CD4-positive, alpha-beta T cell treated with Interleukin-4 for 4 hours (primary cell): ENCODE results near the gene PCCA.
A peak's percentile ranks its signal among the peaks of the same experiment; 100 is the strongest.
"Not testable (repeated sequence)": the region's sequence is repeated elsewhere in the genome, so short reads cannot be mapped to it uniquely, and the experiment has no call there.

Experiments used
- DNase-seq: peaks from one replicate; pipeline ENCODE4 v3.0.0-alpha.2; 2020

The PCCA gene

DNA sequence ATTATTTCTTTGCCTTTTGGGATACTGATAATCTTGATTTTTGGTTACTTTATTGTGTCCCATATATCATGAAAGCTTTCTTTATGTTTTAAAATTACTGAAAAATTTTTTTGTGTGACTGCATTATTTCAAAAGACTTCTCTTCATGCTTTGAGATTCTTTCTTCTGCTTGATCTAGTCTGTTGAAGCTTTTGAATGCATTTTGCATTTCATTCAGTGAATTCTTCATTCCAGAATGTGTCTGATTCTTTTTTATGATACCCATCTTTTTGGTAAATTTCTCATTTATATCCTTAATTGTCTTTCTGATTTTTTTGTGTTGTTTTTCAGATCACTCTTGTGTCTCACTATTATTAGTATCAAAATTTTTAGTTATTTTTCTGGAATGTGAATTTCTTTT lies 289.6 kb downstream of the PCCA start:
- DNase-seq = no peak

DNA sequence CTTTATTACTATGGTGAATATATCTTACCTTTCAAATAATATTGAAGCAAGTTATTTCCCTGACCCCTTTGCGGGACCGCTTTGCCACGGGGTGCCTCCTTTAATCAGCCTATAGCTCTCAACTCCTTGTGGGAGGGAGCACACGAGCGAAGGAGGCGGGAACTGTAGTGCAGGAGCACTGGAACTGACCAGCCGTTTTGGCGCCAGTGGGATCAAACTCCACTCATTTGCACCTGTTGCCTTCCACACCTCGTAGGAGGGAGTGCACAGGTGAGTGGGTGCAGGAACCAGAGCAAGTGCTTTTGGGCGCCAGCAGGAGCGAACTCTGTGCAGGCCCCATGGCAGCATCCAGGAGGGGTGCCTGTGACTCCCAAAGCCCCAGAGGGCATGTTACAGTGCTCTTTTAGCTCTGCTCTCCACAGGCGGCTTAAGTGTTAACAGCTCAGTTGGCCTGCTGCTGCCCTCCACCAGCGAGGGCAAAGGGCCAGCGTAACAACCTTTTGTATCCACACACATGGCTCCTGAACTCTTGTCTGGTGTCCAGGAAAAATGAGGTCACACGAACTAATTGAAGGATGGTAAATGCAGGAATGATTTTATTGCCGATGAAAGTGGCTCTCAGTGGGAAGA lies 292.8 kb downstream of the PCCA start:
- no peak for DNase-seq

DNA sequence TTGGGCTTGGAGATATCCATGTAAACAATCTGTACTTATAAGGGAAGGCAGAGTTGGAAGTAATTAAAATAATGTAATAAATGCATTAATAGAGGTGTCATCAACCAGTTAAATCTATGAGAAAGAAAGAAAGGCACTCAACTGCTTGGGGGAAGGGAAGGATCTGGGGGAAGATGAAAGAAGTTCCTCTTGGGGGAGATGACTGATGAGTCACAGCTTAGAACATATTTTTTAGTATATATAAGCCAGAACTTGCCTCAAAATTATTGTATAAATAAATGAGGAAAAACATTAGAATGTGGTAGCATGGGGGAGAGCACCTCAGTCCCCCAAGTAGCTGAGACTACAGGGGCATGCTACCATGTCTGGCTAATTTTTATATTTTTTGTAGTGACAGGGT lies 293.9 kb downstream of the PCCA start:
- no peak for DNase-seq

DNA sequence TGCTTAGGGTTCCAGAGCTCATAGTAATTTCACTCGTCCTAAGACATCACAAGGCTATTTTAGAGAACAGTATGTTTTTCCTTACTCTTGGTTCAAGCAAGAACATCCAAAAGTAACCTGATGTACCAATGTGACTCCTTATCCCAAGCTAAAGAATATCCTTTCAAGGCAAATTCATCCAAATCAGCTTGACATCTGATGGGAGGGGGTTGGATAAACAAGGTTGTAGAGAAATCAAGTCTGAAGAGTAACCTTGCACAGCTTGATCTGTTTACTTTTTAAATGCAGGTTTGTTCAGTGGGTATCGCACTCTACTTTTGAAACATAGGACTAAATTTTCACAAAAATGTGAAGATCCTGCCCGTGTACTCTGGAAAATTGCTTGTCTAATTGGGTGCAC lies 298.5 kb downstream of the PCCA start:
- DNase-seq = no peak

DNA sequence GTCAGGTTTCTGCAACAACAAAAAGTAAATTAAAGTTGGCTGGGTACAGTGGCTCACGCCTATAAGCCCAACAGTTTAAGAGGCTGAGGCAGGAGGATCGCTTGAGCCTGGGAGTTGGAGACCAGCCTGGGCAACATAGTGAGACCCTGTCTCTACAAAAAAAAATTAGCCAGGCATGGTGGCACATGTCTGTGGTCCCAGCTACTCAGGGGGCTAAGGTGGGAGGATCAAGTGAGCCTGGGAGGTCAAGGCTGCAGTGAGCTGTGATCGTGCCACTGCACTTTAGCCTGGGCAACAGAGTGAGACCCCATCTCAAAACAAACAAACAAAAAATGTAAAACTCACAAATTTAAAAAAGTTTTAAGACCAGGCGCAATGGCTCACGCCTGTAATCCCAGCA lies 299.3 kb downstream of the PCCA start:
- not testable (repeated sequence) for DNase-seq

DNA sequence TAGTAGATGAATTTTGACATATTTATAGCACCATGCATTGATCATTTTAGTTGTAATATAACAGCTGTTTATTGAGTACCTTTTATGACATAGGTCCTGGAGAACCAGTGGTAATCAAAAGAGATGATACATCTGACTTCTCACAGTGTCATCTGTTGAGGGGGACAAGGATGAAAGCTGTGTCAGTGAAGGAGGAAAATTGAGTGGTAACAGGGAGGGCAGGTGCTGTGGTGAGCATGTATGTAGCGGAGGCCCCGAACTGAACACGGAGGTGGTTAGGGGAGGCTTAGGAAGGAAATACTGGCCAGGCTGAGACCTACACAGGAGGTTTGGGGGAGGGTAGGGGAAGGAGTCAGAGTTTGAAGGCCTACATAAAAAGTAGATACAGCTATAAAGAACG lies 300.0 kb downstream of the PCCA start:
- no peak for DNase-seq

DNA sequence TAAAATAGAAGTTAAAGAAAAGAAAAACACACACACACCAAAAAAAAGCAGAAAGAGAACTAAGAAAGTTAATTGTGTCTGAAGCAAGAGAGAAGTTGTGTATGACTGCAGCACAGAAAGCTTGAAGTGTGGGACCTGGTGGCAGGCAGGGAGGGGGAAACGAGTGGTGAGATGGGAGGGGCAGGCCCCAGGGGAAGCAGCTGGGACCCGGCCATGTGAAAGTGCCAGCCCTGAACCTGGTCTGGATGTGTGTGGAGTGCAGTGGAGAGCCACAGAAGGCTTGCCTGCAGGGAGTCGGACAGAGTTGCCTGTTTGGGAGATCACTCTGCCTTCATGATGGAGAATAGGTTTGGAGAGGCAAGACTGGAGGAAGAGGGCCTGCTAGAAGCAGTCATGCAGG lies 300.7 kb downstream of the PCCA start:
- no peak for DNase-seq

DNA sequence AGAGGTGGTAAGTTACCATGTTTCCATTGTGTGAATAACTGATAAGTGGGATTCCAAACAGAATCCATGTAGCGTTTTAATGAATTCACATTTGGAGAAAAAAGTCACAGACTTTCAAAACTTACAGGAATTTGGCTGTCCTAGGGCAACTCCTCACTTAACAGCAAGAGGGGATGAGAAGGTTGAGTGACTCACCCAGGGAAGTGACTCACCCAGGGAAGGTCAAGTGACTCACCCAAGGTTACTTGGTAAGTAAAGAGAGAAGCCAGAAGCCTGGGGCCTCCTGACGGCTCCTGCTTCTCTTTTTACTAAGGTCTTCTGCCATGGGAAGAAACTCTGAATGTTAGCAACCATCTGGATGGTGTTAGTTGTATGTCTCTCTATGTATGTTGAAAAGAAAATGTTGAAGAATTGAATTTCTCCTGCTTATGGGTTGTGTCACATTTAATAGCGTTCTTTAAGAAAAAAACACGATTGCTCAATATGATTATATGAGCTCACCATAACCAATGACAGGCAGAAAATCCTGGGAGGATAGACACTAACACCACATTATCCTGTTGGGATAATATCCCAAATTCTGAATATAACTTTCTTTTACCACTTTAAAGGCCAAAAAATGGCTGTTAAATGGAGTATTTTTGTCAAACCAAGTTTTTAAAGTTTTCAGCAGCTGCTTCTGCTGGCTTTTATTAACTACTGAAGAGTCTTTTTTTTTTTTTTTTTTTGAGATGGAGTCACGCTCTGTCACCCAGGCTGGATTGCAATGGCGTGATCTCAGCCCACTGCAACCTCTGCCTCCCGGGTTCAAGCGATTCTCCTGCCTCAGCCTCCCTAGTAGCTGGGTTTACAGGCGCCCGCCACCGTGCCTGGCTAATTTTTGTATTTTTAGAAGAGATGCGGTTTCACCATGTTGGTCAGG lies 304.1 kb downstream of the PCCA start:
- peak; percentile 61 for DNase-seq

DNA sequence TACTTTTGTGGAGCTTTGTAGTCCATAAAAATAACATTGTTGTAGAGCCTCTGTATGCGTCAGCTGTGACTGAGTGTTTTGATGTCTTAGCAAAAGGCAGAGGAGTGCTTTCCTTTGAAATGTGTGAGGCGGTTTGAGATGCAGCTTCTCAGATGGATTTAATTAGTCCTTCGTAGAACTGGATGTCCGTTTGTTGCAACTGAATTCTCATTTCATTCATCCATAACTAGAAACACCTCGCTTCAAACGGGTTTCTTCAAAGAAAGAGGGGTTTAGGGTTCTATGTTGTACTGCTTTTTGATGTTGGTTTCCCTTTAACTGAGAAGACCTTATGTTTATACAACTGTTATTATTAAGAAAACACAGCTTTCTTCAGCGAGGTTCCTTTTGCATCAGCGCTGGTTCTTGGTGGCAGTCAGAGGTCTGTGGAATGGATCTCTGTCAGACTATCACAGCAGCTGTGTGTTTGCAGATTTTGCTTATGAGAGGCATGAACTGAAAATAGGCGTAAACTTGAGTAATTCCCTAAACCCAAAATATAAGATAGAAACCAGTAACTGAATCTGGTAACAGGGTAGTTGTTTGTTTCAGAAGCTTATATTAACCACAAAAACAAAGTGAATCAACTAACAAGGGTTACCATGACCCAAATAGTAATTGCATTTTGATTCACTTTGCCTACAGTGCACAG lies 305.3 kb downstream of the PCCA start:
- DNase-seq = peak; percentile 19

DNA sequence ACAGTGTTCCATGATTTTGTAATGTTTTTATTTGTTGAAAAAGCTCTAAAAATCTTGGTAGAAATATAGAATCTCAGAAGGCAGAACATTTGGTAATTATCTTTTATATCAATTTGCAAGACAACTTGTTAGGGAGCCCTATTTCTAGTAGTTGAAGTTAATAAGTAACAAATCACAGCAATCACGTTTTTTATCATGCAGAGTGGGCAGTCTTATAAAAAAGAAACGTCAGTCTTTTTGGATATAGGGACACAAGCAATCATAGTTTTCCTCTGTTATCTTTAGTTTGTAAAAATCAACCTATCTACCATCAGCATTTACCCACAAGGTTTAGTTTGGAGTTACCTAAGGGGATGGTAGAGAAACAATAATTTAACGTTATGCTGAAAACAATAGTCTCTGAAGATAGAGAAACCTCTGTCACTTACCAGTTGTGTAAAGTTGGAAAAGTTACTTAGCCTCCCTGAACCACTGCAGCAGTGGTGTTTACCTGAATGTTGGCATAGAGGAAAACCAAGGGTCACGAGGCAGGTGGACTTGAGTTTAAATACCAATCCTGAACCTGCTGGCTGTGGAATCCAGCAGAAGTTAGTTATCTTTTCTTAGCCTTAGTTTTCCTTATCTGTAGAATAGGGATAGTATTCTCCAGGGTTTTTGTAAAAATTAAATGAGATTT lies 306.9 kb downstream of the PCCA start:
- no peak for DNase-seq

DNA sequence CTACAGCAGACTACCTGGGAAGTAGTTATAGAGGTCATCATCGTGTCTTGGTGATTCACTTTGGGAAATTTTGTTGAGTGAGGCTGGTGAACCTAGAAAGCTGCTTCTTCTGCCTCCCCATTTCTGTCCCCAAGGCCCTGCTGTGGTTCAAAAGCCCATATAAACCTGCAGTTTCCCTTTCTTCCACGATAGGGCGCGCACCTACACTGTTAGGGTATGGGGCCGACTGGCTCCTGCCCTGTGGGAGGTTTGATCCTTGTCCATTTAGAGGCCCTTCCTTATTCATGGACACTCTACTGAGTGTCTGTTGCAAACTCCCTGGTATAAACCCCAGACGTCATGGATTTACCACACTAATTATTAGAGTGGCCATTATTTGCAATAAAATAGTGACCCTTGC lies 307.9 kb downstream of the PCCA start:
- DNase-seq = no peak

DNA sequence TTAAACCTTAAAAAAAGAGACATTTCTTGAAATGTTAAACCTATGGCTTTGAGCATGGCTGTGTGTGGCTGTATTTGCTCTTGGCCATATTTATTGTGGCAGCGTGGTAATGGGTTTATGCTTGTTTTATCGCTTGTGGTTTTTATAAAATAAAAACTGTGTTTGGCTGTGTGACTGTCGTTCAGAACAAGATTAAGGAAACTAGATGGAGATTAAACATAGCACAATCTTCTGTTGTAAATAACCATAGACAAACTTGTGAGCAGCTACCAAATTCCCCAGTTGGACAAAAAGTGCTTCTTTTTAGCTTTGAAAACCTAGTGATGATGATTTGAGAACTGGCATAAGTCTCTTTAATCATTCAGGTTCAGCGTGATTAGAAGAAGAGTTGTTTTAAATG lies 308.7 kb downstream of the PCCA start:
- no peak for DNase-seq

DNA sequence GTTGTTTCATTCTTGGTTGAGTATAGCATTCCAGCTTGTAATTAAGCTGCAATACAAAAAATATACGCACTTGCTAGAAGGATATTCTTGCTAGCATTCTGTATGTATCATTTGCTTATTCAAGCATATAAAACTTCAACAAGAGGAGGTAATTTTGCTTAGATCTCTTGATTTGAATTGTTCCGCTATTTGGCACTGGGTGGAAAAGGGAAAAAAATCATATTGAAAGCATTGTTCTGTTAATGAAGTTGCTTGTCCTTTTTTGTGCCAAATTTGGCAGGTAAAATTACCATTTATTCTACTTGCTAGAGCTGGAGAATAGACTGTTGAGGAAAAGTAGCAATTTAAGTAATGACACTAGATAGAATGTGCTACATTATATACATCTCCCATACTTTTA lies 309.5 kb downstream of the PCCA start:
- DNase-seq = no peak

DNA sequence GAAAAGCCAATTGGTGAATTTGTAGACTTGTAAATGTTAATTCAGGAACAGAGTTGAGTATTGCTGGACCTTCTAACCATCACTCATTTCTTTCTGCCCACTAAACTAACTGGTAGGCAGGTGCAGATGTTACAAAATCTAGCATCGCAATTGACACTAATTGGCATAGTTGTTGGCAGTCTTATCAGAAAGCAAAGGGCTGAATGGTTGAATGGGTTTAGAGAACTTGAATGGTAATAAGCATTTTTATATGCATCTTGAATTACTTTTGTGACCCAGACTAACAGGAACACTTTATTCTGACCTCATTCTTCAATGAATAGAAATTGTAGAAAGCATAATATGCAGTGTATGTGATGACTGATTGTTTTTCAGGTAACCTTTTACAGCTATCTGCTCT lies 310.6 kb downstream of the PCCA start:
- DNase-seq = no peak

DNA sequence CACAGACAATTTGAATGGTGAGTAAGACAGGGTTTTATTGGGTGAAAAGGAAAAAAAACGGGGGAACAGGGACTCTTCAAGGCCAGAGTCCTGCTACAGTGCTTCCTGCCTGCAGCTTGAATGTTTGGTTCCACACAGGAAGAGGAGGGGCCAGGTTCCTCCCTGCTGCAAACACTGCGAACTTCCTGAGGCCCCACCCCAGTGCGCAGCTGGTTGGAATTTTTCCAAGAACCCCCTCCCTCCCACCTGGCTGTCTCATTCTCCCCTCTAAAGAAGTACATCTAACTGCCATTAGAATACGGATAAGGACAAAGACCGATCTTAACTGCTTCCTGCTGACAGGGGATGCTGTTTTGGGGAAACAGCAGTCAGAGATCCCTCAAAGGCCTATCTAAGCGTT lies 314.8 kb downstream of the PCCA start:
- DNase-seq = no peak

DNA sequence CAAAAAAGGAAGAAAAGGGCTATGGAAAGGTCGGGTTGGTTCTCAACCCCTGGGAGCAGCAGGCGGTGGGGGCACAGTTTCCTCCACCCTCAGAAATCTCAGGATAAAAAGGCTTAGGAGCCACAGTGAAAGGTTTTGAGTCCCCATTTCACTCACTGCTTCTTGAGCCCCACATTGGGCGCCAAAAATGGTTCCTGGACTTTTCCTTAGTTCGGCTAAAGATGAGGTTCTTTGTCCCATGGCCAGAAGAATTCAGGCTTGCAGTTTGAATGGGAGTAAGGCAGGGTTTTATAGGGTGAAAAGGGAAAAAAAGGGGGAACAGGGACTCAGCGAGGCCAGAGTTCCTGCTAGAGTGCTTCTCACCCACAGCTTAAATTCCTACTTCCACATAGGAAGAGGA lies 320.2 kb downstream of the PCCA start:
- no peak for DNase-seq

DNA sequence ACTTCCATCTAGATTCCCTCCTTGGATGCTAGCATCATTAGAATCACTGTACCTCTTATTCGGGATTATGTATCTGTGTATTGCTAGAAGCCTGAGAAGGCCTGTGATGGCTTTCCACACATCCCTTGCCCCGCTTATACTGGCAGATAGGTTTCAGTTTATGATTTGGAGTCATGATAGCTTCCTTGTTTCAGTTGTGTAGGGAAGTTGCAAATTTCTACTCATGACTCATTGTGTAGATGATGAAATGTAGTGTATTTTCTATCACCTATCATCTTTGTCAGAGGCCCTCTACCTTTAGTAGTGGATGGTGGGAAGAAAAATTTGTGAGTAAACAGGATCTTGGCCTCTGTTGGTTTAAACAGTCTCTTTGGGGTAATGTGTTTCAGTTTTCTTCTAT lies 334.5 kb downstream of the PCCA start:
- DNase-seq = no peak

DNA sequence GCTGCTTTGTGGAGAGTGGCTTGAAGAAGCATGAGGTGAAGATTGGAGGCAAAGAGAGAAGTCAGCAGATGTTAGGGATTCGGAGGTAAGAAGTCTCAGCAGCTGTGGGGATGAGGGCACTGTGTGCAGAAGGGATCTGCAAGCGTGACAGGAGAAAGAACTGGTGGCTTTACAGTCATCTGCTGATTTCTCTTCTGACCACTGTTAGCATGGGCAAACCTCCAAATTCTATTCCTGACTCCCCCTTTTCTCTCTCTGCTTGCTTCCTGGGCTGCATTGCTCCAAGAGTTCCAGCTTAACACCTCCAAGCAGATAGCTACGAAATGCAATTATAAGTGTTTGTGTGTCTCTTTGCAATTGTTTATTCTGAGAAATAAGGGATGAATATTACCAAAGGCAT lies 340.1 kb downstream of the PCCA start:
- DNase-seq = no peak

DNA sequence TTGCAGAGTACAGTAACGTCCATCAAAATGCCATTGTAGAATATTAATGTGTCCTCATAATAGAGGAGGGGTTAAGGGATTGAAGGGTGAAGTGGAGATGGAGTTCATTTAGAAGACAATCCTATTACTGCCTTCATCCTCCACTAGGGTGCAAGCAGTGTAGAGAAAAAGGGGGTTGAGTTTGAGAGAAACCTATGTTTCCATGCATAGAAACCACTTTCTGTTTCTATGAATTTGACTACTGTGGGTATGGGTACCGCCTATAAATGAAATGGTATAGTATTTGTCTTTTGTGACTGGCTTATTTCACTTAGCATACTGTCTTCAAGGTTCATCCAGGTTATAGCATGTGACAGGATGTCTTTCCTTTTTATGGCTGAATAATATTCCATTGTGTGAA lies 343.7 kb downstream of the PCCA start:
- no peak for DNase-seq

DNA sequence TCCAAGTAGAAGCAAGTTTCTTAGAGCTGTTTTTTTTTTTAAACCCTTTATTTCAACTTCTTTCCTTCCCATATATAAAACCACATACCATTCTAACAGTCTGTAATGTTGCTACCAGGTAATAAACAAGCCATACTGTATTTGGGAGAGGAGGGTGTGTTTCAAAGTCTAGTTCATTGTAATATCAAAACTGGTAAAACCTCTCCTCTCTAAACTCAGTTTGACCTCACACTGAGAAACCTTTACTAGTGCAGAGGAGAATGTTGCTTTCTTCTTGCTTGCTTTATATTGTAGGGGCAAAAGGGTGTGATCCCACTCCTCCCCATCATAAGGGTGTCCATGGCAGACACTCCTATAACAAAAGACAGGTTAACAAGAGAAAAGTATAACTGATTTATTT lies 344.6 kb downstream of the PCCA start:
- no peak for DNase-seq

DNA sequence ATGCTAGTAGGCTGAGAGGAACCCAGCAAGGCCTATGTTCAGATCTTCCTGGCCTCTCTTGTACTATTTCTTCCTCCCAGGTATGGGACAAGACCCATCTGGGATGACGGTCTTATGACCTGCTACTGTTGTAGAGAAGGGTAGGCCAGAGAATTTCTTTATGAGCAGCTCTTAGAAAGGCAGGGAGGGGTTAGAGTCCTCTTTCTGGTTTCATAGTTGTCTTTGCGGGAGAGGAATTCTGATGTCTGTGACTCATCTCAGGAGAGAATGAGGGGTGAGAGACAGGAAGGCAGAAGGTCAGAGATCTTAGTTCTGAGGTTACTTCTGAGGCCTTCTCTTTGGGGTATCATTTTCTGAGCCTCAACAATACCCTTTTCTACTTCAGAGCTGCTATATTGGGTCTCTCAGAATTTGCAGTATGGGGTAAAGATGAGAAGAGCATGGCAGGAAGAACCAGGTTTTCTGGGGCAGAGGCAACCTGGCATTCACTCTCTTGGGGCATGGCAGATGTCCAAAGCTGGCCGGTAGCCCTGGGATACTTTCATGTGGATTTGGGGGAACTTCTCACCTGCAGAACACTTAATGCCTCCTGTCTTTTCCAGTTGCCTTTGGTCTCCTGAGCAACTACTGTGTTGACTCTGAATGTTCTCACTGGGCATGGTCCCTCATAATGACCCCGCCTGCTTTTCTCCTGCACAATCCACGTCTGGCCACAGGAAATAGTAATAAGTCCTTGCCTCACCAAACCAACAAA lies 345.3 kb downstream of the PCCA start:
- DNase-seq = no peak

DNA sequence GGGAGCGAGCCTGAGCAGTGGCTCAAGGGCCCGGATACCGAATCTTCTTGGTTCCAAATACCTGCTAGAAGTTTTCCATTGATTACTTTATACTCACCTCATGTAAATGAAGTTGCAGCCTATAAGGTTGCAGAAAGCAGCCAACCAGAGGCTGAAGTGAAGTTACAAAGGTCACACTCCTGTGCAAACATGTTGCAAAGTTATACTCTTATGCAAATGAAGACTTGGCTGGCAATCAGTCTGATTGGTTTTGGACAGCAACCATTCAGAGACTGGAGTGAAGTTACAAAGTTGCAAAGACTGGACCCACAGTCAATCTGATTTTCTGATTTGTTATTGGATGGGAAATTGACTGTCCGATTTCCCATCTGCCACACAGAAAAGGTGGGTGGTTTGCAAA lies 347.2 kb downstream of the PCCA start:
- DNase-seq = no peak
